GM18868 (cell line): ENCODE data around the gene OR2L13.
"Not testable (repeated sequence)": the region's sequence is repeated elsewhere in the genome, so short reads cannot be mapped to it uniquely, and the experiment has no call there.

Experiments
- ATAC-seq: cut with Tn5 transposase; IDR thresholded peaks from one replicate; pipeline ENCODE4 v1.9.1; 2021; ENCODE audit warnings: mild to moderate bottlenecking, moderate library complexity; ENCODE audit not compliant: unreplicated experiment

The OR2L13 gene, protein sequence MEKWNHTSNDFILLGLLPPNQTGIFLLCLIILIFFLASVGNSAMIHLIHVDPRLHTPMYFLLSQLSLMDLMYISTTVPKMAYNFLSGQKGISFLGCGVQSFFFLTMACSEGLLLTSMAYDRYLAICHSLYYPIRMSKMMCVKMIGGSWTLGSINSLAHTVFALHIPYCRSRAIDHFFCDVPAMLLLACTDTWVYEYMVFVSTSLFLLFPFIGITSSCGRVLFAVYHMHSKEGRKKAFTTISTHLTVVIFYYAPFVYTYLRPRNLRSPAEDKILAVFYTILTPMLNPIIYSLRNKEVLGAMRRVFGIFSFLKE

DNA sequence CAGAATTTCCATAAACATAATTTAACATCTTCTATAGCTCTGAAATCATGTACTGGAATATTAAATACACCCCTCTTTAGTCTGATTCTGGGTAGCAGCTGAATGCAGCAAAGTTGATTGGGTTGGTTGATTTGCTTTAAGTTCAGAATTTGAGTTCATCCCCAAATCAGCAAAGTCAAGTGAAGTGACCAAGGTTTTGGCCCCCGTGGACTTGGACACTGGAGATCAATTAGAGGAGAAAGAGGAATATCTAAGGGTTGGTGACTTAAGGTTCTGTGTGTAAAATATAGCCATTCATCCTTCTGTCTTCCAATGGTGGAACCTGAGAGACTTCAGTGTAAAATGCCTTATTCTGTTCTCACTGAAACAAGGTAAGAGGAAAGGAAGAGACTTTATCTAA is at the start of gene OR2L13:
Gene OR2L13 (plus strand): TSS at position 301 of the 400 bp plus-strand sequence. CDS start 4,192 bp downstream, outside the sequence.
- no peak for ATAC-seq

DNA sequence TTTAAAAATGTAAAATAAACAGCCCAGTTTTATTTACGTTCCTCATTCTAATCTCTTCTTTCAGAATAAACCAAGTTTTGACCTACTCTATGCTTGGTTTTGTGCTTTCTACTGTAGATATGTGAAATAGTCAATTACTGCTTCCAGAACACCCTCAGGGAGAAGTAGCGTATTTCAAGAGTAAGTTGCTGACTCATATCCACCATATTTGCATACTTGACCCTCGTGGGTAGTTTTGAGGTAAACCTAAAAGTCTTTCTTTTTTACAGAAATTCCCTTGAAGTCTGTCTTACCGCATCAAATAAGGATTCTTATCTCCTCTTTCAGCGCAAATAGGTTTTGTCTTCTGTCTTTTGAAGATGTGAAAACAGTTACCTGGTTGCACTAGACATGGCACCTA is 49.8 kb upstream of the OR2L13 start:
- ATAC-seq: peak; percentile 80

DNA sequence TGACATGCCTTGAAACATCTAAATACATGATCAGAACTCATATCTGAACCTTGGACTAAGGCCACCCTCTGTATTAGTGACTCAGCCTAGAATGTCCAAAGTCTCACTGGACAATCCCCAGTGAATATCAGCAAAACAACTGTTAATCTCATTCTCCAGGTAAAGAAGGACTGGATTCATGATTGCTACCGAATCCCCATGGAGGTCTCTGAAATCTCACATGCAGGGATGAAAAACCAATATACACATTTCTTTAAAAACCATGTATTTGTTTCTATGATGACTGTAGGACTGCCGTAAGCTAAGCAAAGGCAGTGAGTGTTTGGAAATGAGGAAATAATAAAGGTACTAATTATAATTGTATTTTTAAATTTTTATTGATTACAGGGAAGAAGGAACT is 48.4 kb upstream of the OR2L13 start, which contains the start of gene OR2L3:
Gene OR2L3 (plus strand): TSS at position 301 of the 400 bp plus-strand sequence. CDS start 13,846 bp downstream, outside the sequence.
- ATAC-seq: no peak

DNA sequence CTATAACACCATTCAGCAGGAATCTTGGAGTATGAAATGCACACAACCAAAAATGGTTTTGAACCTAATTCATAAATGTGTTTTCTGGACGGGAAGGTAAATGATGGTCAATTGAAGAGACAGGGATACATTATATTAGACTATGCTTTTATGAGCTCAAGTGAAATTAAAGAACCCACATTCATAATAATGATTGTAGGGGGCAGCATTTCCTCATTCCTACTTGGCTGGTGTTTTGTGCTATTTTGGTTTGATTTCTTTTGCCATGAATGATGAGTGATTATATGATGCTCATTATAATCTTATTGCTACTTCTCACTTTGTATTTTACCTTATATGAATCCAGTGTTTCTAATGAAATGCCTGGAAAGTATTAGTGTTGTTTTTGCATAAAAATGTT is 48.0 kb upstream of the OR2L13 start:
- ATAC-seq: no peak

DNA sequence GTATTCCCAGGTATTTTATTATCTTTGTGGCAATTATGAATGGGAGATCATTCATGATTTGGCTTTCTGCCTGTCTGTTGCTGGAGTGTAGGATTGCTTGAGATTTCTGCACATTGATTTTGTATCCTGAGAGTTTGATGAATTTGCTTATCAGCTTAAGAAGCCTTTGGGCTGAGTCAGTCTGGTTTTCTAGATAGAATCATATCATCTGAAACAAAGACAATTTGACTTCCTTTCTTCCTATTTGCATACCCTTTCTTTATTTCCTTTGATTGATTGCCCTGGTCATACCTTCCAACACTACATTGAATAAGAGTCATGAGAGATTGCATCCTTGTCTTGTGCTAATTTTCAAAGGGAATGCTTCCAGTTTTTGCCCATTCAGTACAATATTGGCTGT is 40.3 kb upstream of the OR2L13 start:
- ATAC-seq: no peak

DNA sequence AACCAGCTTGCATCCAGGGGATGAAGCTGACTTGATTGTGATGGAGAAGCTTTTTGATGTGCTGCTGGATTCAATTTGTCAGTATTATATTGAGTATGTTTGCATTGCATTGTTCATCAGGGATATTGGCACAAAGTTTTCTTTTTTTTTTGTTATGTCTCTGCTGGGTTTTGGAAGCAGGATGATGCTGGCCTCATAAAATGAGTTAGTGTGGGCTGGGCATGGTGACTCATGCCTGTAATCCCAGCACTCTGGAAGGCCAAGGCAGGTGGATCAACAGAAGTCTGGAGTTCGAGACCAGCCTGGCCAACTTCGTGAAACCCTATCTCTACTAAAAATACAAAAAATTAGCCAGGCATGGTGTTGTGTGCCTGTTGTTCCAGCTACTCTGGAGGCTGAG is 39.7 kb upstream of the OR2L13 start:
- ATAC-seq: no peak

DNA sequence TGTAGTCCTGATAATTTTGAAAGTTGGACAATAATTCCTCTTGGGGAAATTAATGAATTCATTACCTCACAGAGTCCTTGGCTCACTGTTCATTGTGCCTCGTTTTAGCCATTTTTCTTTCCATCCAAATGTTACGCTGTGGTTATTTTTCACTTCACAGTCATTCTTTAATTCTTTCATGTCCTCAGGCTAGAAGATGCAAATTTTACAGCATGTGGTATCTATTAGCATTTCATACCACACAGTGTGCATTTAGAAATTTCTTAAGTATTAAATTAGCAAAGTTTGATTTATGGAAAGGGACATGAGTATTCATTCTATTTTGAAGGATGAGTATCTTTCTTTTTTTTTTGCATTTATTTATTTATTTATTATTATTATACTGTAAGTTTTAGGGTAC is 29.9 kb upstream of the OR2L13 start:
- ATAC-seq: no peak

DNA sequence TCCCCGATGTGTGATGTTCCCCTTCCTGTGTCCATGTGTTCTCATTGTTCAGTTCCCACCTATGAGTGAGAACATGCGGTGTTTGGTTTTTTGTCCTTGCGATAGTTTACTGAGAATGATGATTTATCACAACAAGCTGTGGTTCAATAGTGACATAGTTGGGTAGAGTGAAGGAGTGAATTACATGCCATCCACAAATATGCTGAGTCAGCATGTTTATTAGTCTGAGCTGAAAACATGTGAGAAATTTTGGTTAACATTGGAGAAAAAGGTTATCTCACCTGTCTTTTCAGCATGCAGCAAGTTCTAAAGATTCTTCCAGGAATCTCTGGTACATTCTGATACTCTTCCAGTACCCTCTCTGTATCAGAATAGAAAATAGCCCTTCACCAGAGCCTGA is 29.4 kb upstream of the OR2L13 start:
- no peak for ATAC-seq

DNA sequence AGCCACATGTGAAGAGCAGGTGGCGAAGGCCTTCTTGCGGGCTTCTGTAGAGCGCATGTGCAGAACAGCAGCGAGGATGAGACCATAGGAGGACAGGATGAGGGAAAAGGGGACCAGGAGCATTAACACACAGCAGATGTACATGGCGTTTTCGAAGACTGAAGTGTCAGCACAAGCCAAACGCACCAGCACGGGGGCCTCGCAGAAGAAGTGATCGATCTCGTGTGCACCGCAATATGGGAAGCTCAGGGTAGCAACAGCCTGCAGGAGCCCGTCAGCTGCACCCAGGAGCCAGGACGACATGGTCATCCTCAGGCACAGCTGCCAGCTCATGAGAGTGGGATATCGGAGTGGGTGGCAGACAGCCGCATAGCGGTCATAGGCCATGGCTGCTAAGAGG is 11.1 kb upstream of the OR2L13 start:
- ATAC-seq: not testable (repeated sequence)

DNA sequence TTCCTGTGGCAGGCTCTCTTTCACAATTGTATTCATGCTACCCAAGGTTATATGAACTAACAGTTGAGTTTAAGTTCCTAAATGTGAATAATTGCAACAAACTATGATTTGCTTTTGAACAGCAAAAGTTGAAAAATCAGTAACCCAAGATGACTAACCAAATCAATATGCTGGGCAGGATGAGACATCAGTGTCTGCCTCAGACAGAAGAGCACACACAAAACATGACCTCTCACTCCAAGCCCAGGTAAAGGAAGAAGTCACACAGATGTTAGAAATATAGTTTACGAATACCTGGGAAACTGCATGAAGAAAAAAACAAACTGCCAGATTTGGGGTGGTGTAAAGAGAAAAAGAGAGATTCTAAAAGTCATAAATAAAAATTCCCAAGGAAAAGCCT is 3.5 kb downstream of the OR2L13 start:
- no peak for ATAC-seq

DNA sequence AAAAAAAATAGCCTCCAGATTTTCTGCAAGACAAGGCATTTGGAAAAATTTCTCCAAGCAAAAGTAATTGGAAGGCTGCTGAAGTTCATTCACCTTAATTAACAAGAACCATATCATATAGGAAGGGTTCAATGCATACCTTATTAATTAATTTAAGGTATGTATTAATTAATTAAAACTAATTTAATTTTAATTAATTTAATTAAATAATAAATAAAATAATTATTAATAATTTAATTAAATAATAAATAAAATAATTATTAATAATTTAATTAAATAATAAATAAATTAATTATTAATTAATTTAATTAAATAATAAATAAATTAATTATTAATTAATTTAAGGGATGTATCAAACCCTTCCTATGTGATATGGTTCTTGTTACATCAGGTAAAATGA is 7.9 kb downstream of the OR2L13 start:
- no peak for ATAC-seq

DNA sequence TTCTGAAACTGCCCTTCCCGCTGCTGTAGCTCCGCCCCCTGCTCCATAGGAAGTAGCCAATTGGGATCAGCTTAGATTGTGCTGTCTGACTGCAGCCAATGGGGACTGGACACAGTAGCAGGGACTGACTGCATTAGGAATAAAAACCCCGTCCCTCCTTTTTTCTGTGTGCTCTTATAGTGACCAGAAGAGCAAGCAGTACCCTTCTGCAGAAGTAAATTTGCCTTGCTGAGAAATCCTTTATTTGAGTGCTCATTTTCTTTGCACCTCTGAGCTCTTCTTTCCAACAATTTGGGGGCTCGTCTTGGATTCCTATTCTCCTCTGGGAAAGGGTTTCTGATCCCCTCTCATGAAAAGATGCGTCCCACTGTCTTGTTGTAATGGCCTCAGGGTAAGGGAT is 16.2 kb downstream of the OR2L13 start:
- ATAC-seq: no peak

DNA sequence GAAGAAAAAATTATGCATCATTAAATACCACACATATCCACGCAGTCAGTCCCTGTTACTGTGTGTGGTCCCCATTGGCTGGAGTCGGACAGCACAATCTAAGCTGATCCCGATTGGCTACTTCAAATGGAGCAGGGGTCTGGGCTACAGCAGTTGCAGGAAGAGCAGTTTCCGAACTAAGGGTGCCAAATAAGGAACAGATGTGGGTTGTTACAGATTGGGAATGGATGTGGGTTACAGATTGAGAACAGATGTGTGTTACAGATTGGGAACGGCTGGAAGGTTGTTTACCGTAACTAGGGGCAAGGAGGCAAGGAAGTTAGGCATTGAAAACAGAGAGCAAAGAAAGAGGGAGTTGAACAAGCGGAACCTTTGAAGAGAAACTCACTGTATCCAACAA is 19.9 kb downstream of the OR2L13 start:
- no peak for ATAC-seq

DNA sequence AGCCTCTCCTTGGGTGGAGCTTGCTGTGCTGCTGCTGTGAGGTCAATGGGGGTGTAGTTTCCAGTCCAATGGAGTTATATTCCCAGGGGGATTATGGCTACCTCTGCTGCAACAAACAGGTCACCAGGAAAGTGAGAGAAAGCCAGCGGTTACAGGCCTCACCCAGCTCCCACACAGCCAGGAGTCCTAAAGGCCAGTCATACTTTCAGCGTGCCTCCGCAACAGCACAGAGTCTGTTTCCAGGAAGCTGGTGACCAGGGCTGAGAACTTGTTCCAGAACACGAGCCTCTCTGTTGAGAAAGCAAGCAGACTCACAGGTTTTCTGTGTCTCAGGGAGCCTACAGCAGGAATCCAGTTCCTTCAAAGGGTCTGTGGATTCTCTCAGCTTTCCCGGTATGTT is 32.7 kb downstream of the OR2L13 start:
- ATAC-seq: no peak

DNA sequence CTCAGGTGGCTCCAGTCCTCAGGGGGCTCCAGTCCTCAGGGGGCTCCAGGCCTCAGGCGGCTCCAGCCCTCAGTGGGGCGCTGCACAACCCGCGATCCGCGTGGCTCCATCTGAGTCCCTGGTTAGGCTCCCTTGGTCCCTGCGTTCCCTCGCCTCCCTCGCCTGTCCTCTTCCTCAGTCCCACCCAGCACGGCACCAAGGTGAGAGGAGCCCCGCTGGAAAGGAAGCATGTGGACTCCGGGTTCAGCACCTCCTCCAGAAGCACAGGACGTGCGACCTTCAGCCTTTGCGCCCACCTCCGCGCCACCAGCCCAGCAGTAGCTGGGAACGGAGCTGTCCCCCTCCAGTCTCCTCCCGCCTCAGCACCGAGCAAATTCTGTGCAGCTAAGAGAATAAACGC is 41.8 kb downstream of the OR2L13 start:
- ATAC-seq: no peak

DNA sequence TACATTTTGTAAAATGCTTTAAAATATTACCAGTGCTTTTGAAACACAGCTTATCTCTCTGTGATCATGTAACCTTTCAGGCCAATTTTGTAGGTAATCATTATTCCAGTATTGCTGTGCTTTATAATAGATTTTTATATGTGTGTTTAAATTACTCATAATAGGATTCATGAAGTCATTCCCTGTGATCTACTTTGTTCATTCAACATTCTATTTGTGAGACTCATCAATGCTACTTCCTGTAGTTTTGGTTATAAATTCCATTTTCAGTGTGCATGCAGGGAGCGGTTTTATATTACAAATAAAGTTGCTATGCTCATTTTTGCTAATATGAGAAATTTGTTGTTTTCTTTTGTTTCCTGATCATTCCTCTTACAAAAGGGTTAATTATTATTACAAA is 45.9 kb downstream of the OR2L13 start:
- ATAC-seq: no peak

DNA sequence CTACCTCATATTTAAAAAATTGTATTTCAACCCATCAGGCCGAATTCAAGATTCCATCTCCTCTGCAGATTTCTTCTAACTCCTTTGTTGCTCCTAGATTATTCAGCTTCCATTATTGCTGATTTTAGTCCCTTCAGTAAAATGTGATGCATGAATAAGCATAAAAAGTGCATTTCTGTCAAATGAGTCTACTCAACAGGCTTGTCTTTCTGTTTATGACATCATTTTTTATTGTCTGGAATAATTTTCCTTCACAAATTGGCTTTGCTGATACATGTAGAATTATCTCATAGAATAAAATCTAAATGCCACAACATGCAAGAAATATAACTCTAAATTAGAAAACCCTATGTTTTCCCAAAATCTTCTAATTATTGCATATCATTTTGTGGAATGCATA is 48.3 kb downstream of the OR2L13 start:
- ATAC-seq: no peak

DNA sequence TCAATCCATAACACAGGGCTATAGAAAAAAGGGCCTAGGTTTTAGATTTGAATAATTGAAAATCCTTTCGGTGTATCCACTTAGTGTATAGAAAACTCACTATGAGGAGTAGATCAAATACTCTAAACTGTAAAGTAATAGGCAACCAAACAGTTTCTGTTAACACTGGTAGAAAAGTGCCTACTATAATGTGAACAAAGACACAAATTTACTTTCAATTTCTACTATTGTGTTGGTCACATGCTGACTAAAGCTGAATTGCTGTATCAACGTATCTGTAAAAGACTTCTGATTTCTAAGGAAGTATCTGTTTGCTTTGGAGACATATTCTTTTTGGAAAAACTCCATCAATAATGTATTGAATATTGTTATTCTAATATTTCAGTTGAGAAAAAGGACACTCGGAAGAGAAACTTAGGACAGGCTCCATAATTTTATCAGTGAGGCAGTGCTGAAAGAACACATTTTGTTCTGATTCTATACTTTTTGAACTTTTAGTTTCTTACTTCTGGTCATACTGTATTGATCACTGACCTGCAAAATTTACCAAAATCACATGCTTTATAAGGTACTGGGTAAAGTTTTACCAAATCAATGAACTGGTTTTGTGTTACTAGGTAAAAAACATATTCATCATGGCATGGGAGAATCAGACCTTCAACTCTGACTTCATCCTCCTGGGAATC is 49.7 kb downstream of the OR2L13 start, which contains the start of gene OR2M5:
Gene OR2M5 (plus strand): TSS at position 636 of the 686 bp plus-strand sequence. CDS start 0 bp downstream, at position 636.
- ATAC-seq: no peak
